Measurements from ENCODE around the gene IL27RA. TPM values are rescaled to one million over a fixed set of nuclear protein-coding genes. Genes with fewer than 3 reads are reported as not detected.

The IL27RA gene
- polyA plus RNA-seq, 1 experiment = 6.6 TPM

- peak within 1 kb of the TSS; percentile 63 for H3K4me3 ChIP-seq (ENCODE audit: low read depth, low read length)
- no peaks in the 10 kb centered on the region for H3K36me3 ChIP-seq (ENCODE audit: control insufficient read depth, insufficient read depth, low read length)
- no peaks in the 10 kb centered on the region for H3K27me3 ChIP-seq (ENCODE audit: control insufficient read depth, insufficient read depth, low read length)
- CTCF ChIA-PET = interaction anchor here (0.6 to 6.0 kb wide), 40 partner anchors 7 to 494 kb away, joined by 3 to 115 read pairs (median 4); partner anchors contain the start of genes ASF1B, C19orf53, DCAF15 and NANOS3
- TF ChIP-seq CTCF (IDR thresholded peaks at IDR 0.05; ENCODE audit: insufficient read depth, low read depth, low read length) = peak; percentile 18; the same call in 1 of the 2 replicates
- no peak for DNase-seq (ENCODE audit: low read depth)
- POLR2A ChIA-PET = no interaction called here
Observed at GRCh38 chr19:14072535-14073260, 41.1 kb downstream of the IL27RA start, which contains the start of gene MISP3. Gene MISP3 (plus strand): TSS chr19:14072786. CDS start chr19:14073310, 524 bp downstream.

- POLR2A ChIA-PET = no interaction called here
- no peaks in the 10 kb centered on the region for H3K36me3 ChIP-seq (ENCODE audit: control insufficient read depth, insufficient read depth, low read length)
- H3K27me3 ChIP-seq (ENCODE audit: control insufficient read depth, insufficient read depth, low read length) = no peaks in the 10 kb centered on the region
- peak; percentile 16 for TF ChIP-seq CTCF (IDR thresholded peaks at IDR 0.05; ENCODE audit: insufficient read depth, low read depth, low read length)
- DNase-seq (ENCODE audit: low read depth) = no peak
- CTCF ChIA-PET = interaction anchor here (0.6 to 6.0 kb wide), 28 partner anchors 9 to 329 kb away, joined by 3 to 115 read pairs (median 4); partner anchors contain the start of genes ASF1B, DCAF15, IL27RA and NANOS3
- H3K4me3 ChIP-seq (ENCODE audit: low read depth, low read length) = peak overlapping the region; percentile 63
Observed at GRCh38 chr19:14073261-14073924, 41.8 kb downstream of the IL27RA start.

- H3K4me3 ChIP-seq (ENCODE audit: low read depth, low read length) = peak overlapping the region; percentile 63
- no peaks in the 10 kb centered on the region for H3K27me3 ChIP-seq (ENCODE audit: control insufficient read depth, insufficient read depth, low read length)
- DNase-seq (ENCODE audit: low read depth) = no peak
- POLR2A ChIA-PET = no interaction called here
- no peaks in the 10 kb centered on the region for H3K36me3 ChIP-seq (ENCODE audit: control insufficient read depth, insufficient read depth, low read length)
- CTCF ChIA-PET = interaction anchor here (0.6 to 6.0 kb wide), 18 partner anchors 13 to 328 kb away, joined by 3 to 115 read pairs (median 5); partner anchors contain the start of genes ASF1B, DCAF15, IL27RA and NANOS3
- no peak for TF ChIP-seq CTCF (IDR thresholded peaks at IDR 0.05; ENCODE audit: insufficient read depth, low read depth, low read length)
Observed at GRCh38 chr19:14073925-14074838, 42.6 kb downstream of the IL27RA start.

- no peak for TF ChIP-seq CTCF (IDR thresholded peaks at IDR 0.05; ENCODE audit: insufficient read depth, low read depth, low read length)
- H3K27me3 ChIP-seq (ENCODE audit: control insufficient read depth, insufficient read depth, low read length) = no peaks in the 10 kb centered on the region
- CTCF ChIA-PET = interaction anchor here (0.8 to 1.3 kb wide), 4 partner anchors 9 to 206 kb away, joined by 3 to 5 read pairs (median 3); no protein-coding TSS in a partner anchor
- no peak overlapping the region for H3K4me3 ChIP-seq (ENCODE audit: low read depth, low read length)
- no peaks in the 10 kb centered on the region for H3K36me3 ChIP-seq (ENCODE audit: control insufficient read depth, insufficient read depth, low read length)
- no peak for DNase-seq (ENCODE audit: low read depth)
- POLR2A ChIA-PET = no interaction called here
Observed at GRCh38 chr19:14078411-14078810, 46.8 kb downstream of the IL27RA start.

Measured in BJ (cell line).